Measurements from ENCODE around the gene MKLN1.

- TF ChIP-seq CTCF (IDR thresholded peaks at IDR 0.05) (no peak), POLR2A (IDR thresholded peaks at IDR 0.05) (no peak)
Measured at GRCh38 chr7:131364767-131365344, 37.2 kb downstream of the MKLN1 start.
